Measurements from ENCODE around the gene PAK1. TPM values are rescaled to one million over a fixed set of nuclear protein-coding genes. Genes with fewer than 3 reads are reported as not detected.

Gene PAK1
- total RNA-seq: 127 and 141 TPM in 2 replicates
- long read RNA-seq, transcript PAK1-201 (16 exons, 2,543 nt): minor isoform, 14 of 249 reads
- long read RNA-seq, transcript PAK1-202 (15 exons, 3,737 nt): major isoform, 130 of 249 reads
- long read RNA-seq, partial matches to known transcripts: 47 of 249 reads
- long read RNA-seq, other reads (novel, unspliced or antisense): 58 of 249 reads

DNA sequence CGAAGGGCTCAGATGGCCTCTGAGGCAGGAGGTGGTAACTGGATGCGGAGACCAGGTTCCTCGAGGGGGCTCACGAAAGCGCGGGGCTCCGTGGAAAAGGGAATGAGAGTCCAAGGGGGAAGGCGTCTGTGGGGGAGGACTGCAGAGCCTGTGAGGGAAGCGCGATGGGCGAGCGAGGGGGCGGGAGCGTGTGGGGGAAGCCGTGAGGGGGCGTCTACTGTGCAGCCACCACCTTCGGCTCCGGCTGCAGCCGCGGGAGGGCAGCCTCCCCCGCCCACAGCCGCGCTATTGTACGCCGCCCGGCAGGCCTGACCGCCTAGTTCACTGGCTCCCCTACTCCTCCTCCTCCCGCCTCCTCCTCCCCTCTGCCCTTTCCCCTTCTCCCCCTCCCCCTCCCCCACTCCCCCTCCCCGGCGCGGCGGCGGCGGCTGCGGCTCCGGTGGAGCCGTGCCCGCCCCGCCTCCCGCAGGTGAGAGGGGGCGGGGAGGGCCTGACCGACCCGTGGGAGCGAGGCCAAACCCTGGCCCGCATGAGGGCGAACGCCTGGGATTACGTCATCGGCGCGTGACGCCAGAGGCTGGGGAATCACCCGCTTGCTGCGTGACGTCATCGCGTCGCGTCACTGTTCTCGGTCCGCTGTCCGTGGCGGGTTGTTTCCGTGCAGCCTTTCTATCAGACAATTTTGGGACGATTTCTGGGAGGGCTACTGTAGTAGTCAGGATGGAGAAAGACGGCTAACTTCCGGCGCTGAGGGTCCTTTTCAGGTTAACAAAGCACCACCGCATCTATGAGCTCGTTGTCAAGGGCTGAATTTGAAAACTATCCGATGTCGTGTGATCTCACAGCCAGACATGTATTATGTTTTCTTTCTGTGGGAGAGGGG is at the start of gene PAK1:
Gene PAK1, minus strand, starts transcription at position 294 of the 883 bp plus-strand sequence. CDS start 81,574 bp downstream, outside the sequence.
- peak within 1 kb of the TSS; percentile 98 for H3K27ac Mint-ChIP-seq
- H3K36me3 Mint-ChIP-seq (ENCODE audit: insufficient read depth): no peaks in the 10 kb centered on the region
- peak within 1 kb of the TSS; percentile 89 for H3K4me3 Mint-ChIP-seq (ENCODE audit: low read depth)
- peak; percentile 92 for DNase-seq (ENCODE audit: low spot score, unreplicated experiment)
- no peaks in the 10 kb centered on the region for H3K9me3 Mint-ChIP-seq (ENCODE audit: low read depth)
- H3K27me3 Mint-ChIP-seq: no peaks in the 10 kb centered on the region
- H3K4me1 Mint-ChIP-seq (ENCODE audit: low read depth): peaks cover 37% of the 10 kb centered on the region
- TF ChIP-seq, protein P1, sequence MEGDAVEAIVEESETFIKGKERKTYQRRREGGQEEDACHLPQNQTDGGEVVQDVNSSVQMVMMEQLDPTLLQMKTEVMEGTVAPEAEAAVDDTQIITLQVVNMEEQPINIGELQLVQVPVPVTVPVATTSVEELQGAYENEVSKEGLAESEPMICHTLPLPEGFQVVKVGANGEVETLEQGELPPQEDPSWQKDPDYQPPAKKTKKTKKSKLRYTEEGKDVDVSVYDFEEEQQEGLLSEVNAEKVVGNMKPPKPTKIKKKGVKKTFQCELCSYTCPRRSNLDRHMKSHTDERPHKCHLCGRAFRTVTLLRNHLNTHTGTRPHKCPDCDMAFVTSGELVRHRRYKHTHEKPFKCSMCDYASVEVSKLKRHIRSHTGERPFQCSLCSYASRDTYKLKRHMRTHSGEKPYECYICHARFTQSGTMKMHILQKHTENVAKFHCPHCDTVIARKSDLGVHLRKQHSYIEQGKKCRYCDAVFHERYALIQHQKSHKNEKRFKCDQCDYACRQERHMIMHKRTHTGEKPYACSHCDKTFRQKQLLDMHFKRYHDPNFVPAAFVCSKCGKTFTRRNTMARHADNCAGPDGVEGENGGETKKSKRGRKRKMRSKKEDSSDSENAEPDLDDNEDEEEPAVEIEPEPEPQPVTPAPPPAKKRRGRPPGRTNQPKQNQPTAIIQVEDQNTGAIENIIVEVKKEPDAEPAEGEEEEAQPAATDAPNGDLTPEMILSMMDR (IDR thresholded peaks at IDR 0.05; ENCODE audit: unreplicated experiment): peak; percentile 41

DNA sequence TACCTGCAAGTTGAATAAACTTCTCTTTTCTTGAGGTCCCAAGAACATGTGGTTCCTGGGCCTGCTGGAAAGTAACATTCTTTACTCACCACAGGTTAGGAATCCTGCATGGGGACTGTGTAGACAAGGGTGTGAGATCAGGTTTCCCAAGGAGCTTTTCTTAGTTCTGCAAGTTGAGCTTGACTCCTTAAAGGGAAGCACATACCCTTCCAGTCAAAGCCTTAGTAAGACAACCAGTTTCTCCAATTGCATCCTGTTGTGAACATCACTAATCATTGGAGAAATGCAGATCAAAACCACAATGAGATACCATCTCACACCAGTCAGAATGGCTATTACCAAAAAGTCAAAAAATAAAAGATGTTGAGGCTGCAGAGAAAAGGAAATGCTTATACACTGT is 48.3 kb upstream of the PAK1 start:
- no peaks in the 10 kb centered on the region for H3K36me3 Mint-ChIP-seq (ENCODE audit: insufficient read depth)
- no peaks in the 10 kb centered on the region for H3K4me1 Mint-ChIP-seq (ENCODE audit: low read depth)
- no peak overlapping the region for H3K4me3 Mint-ChIP-seq (ENCODE audit: low read depth)
- TF ChIP-seq, protein P1 (IDR thresholded peaks at IDR 0.05; ENCODE audit: unreplicated experiment): no peak
- peaks cover 2% of the 10 kb centered on the region for H3K9me3 Mint-ChIP-seq (ENCODE audit: low read depth)
- H3K27me3 Mint-ChIP-seq: no peaks in the 10 kb centered on the region
- no peak for DNase-seq (ENCODE audit: low spot score, unreplicated experiment)
- no peak overlapping the region for H3K27ac Mint-ChIP-seq

DNA sequence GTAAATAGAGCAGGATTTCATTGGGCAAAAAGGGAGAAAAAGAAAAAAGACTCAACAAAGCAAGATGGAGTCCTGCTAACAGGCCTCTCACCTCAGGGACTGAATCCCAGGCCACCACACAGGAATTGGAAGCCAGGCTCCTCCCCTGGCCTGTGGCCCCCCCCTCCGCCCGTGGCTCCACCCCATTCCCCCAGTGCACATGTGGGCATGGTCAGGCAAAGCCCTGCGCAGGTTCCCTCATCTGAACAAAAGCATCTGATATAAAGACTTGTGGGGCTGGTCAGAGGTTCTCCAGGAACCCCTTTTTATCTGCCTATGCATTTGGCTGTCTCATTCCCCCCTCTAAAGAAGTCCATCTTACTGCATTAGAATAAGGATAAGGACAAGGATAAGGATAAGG is 46.0 kb upstream of the PAK1 start:
- no peak overlapping the region for H3K4me3 Mint-ChIP-seq (ENCODE audit: low read depth)
- DNase-seq (ENCODE audit: low spot score, unreplicated experiment): no peak
- no peaks in the 10 kb centered on the region for H3K36me3 Mint-ChIP-seq (ENCODE audit: insufficient read depth)
- peaks cover 2% of the 10 kb centered on the region for H3K9me3 Mint-ChIP-seq (ENCODE audit: low read depth)
- TF ChIP-seq, protein P1 (IDR thresholded peaks at IDR 0.05; ENCODE audit: unreplicated experiment): no peak
- H3K4me1 Mint-ChIP-seq (ENCODE audit: low read depth): no peaks in the 10 kb centered on the region
- no peaks in the 10 kb centered on the region for H3K27me3 Mint-ChIP-seq
- H3K27ac Mint-ChIP-seq: no peak overlapping the region

DNA sequence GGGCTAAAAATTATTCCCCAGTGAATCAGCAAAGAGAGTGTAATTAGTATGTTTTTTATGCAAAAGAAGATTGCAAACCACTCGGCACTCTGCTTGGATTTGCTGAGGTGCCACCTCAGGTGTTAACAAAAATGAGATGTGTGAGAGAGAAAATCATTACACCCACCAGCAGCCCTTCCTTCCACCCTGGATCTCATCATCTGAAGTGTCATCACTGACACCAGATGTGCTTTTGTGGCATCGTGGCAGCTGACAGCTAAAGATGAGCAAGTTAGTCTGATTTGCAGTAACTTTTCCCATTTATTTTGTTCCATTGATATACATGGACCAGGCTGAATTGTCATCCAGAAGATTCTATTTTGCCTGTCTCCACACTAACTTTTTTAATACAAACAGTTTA is 44.6 kb upstream of the PAK1 start:
- TF ChIP-seq, protein P1 (IDR thresholded peaks at IDR 0.05; ENCODE audit: unreplicated experiment): no peak
- H3K9me3 Mint-ChIP-seq (ENCODE audit: low read depth): peaks cover 2% of the 10 kb centered on the region
- H3K36me3 Mint-ChIP-seq (ENCODE audit: insufficient read depth): no peaks in the 10 kb centered on the region
- DNase-seq (ENCODE audit: low spot score, unreplicated experiment): no peak
- no peaks in the 10 kb centered on the region for H3K4me1 Mint-ChIP-seq (ENCODE audit: low read depth)
- H3K27ac Mint-ChIP-seq: no peak overlapping the region
- H3K4me3 Mint-ChIP-seq (ENCODE audit: low read depth): no peak overlapping the region
- H3K27me3 Mint-ChIP-seq: no peaks in the 10 kb centered on the region

DNA sequence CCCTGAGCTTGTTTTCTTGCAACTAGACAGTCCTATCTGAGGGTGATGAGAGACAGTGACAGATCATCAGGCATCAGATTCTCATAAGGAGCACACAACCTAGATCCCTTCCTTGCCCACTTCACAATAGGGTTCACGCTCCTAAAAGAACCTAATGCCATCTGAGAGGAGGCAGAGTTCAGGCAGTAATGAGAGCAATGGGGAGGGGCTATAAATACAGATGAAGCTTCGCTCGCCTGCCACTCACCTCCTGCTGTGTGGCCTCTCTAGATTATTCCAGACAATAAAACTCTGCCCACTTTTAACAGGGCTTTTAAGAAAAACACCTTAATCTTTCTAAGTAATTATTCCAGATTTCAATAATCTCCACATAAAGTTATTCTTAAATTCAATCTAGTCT is 43.9 kb upstream of the PAK1 start:
- TF ChIP-seq, protein P1 (IDR thresholded peaks at IDR 0.05; ENCODE audit: unreplicated experiment): no peak
- no peak overlapping the region for H3K4me3 Mint-ChIP-seq (ENCODE audit: low read depth)
- H3K36me3 Mint-ChIP-seq (ENCODE audit: insufficient read depth): no peaks in the 10 kb centered on the region
- H3K4me1 Mint-ChIP-seq (ENCODE audit: low read depth): no peaks in the 10 kb centered on the region
- no peaks in the 10 kb centered on the region for H3K27me3 Mint-ChIP-seq
- no peak overlapping the region for H3K27ac Mint-ChIP-seq
- peaks cover 2% of the 10 kb centered on the region for H3K9me3 Mint-ChIP-seq (ENCODE audit: low read depth)
- DNase-seq (ENCODE audit: low spot score, unreplicated experiment): no peak
